ENCODE results near the gene OR2T8.

GRCh38 chr1:247948558-247948957 is 28.5 kb downstream of the OR2T8 start, which contains the start of gene OR2L8:
- TF ChIP-seq CTCF (IDR thresholded peaks at IDR 0.05; ENCODE audit: low read depth, low read length) (no peak), POLR2A (IDR thresholded peaks at IDR 0.05; ENCODE audit: extremely low read depth, insufficient read length) (no peak)

Measured in NB4 (cell line).